ENCODE data around the gene TBL3.

- TF ChIP-seq ZNF768 (tag by site-specific recombination; IDR thresholded peaks at IDR 0.05), result no peak
- TF ChIP-seq FEZF1 (tag by site-specific recombination; IDR thresholded peaks at IDR 0.05), result no peak
- no peak for TF ChIP-seq CTCF (tag by site-specific recombination; IDR thresholded peaks at IDR 0.05)
- no peak for TF ChIP-seq ZNF830 (tag by site-specific recombination; IDR thresholded peaks at IDR 0.05; ENCODE audit: low read depth)
- TF ChIP-seq YY1 (tag by site-specific recombination; IDR thresholded peaks at IDR 0.05), result no peak
- TF ChIP-seq ZNF558 (tag by site-specific recombination; IDR thresholded peaks at IDR 0.05), result no peak
- no peak for TF ChIP-seq ZNF654 (tag by site-specific recombination; IDR thresholded peaks at IDR 0.05; ENCODE audit: low read depth)
- no peak for TF ChIP-seq ZNF366 (tag by site-specific recombination; conservative IDR thresholded peaks at IDR 0.05)
Measured at GRCh38 chr16:2028146-2028545, 56.3 kb downstream of the TBL3 start.

Data from HEK293 (cell line).